OCI-LY1 (cell line): ENCODE measurements around the gene MORN5.

Source experiments
- H2AFZ ChIP-seq: fragments of 200-600 bp; sonication (generic), shearing (Covaris generic); 2 replicates; pipeline ENCODE4 v1.6.0; 2014; ENCODE audit warnings: antibody characterized with exemption, mild to moderate bottlenecking, low read length
- H3F3A ChIP-seq: fragments of 200-600 bp; sonication (generic), shearing (Covaris generic); 2 replicates; pipeline ENCODE4 v1.6.0; 2014; ENCODE audit warnings: mild to moderate bottlenecking, antibody characterized with exemption, low read length, moderate library complexity; ENCODE audit not compliant: insufficient read depth
- H3K27ac ChIP-seq: fragments of 200-600 bp; sonication (generic); 2 replicates; pipeline ENCODE4 v1.5.1; 2014; ENCODE audit warnings: low read length, mixed run types, mild to moderate bottlenecking, low read depth; ENCODE audit not compliant: poor library complexity, severe bottlenecking
- H3K27me3 ChIP-seq: fragments of 200-600 bp; sonication (generic); 2 replicates; pipeline ENCODE4 v1.6.0; 2014; ENCODE audit warnings: antibody characterized with exemption, mild to moderate bottlenecking, low read length, moderate library complexity; ENCODE audit not compliant: insufficient read depth
- H3K36me3 ChIP-seq: fragments of 200-600 bp; sonication (generic); 2 replicates; pipeline ENCODE4 v1.6.1; 2014; ENCODE audit warnings: mild to moderate bottlenecking, antibody characterized with exemption, low read length, moderate library complexity, mixed read lengths; ENCODE audit not compliant: insufficient read depth
- H3K4me1 ChIP-seq: fragments of 200-600 bp; sonication (generic); 2 replicates; pipeline ENCODE4 v1.5.1; 2014; ENCODE audit warnings: mild to moderate bottlenecking, low read length, moderate library complexity; ENCODE audit not compliant: insufficient read depth, severe bottlenecking
- H3K4me2 ChIP-seq: fragments of 200-600 bp; sonication (generic), shearing (Covaris generic); 2 replicates; pipeline ENCODE4 v1.6.1; 2014; ENCODE audit warnings: low read length
- H3K4me3 ChIP-seq: fragments of 200-600 bp; sonication (generic); 2 replicates; pipeline ENCODE4 v1.5.1; 2014; ENCODE audit warnings: low read length, low read depth, mild to moderate bottlenecking, mixed read lengths; ENCODE audit not compliant: poor library complexity, severe bottlenecking
- H3K79me2 ChIP-seq: fragments of 200-600 bp; shearing (Covaris generic); 2 replicates; pipeline ENCODE4 v1.6.1; 2016; ENCODE audit warnings: mixed run types, low read length, mixed read lengths; ENCODE audit not compliant: insufficient read depth
- H3K9ac ChIP-seq: fragments of 200-600 bp; sonication (generic), shearing (Covaris generic); 2 replicates; pipeline ENCODE4 v1.6.1; 2014; ENCODE audit warnings: mild to moderate bottlenecking, low read length, mixed read lengths
- H3K9me2 ChIP-seq: fragments of 200-600 bp; sonication (generic), shearing (Covaris generic); 2 replicates; pipeline ENCODE4 v1.6.1; 2014; ENCODE audit warnings: low read depth, mild to moderate bottlenecking, low read length, mixed read lengths
- H3K9me3 ChIP-seq: fragments of 200-600 bp; shearing (Covaris generic); 2 replicates; pipeline ENCODE4 v1.6.1; 2014; ENCODE audit warnings: low read length, mixed read lengths
- H4K20me1 ChIP-seq: fragments of 200-600 bp; sonication (generic), shearing (Covaris generic); 2 replicates; pipeline ENCODE4 v1.6.0; 2016; ENCODE audit warnings: mild to moderate bottlenecking, low read length; ENCODE audit not compliant: insufficient read depth
- EZH2 ChIP-seq: fragments of 200-600 bp; sonication (generic), shearing (Covaris generic); IDR thresholded peaks from 2 replicates; pipeline ENCODE4 v1.8.0; 2017; ENCODE audit warnings: borderline replicate concordance, mixed run types, mild to moderate bottlenecking, antibody characterized with exemption, low read length, moderate library complexity, mixed read lengths
- TF ChIP-seq, protein P1 (sequence below): fragments of 200-600 bp; sonication (generic), shearing (Covaris generic); IDR thresholded peaks from 2 replicates; pipeline ENCODE4 v1.5.1; 2017; ENCODE audit warnings: mild to moderate bottlenecking, antibody characterized with exemption, low read length, moderate library complexity, mixed read lengths

The MORN5 gene

DNA sequence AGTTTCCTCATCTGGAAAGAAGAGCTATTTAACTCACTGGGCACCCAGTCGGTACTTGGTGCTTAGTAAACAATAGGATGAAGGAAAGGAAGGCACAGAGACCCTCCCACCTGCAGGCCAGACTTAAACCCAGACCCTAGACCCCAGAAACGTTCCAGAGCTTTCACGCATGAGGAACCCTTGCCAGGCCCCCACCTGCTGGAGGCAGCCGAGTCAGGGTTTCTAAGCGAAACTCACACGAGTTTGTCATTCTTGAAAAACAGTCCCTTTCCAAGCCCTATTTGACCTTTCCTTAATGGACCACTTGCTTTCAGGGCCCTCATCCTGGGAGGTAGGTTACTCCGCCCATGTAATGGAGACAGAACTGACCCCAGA, 30.8 kb upstream of the MORN5 start:
- Histone ChIP-seq H3K27me3 (peaks cover 21% of the 10 kb centered on the region; the same call in 1 of the 2 replicates), H3K4me3 (no peak overlapping the region), H3K9ac (no peak overlapping the region), H3K4me2 (no peak overlapping the region), H3K9me2 (no peaks in the 10 kb centered on the region), H3K4me1 (peaks cover 11% of the 10 kb centered on the region), H3K36me3 (no peaks in the 10 kb centered on the region), H2AFZ (no peak overlapping the region), H3K9me3 (no peaks in the 10 kb centered on the region), H3K27ac (no peak overlapping the region), H3F3A (no peaks in the 10 kb centered on the region), H3K79me2 (no peaks in the 10 kb centered on the region), H4K20me1 (no peaks in the 10 kb centered on the region)
- TF ChIP-seq, protein P1, sequence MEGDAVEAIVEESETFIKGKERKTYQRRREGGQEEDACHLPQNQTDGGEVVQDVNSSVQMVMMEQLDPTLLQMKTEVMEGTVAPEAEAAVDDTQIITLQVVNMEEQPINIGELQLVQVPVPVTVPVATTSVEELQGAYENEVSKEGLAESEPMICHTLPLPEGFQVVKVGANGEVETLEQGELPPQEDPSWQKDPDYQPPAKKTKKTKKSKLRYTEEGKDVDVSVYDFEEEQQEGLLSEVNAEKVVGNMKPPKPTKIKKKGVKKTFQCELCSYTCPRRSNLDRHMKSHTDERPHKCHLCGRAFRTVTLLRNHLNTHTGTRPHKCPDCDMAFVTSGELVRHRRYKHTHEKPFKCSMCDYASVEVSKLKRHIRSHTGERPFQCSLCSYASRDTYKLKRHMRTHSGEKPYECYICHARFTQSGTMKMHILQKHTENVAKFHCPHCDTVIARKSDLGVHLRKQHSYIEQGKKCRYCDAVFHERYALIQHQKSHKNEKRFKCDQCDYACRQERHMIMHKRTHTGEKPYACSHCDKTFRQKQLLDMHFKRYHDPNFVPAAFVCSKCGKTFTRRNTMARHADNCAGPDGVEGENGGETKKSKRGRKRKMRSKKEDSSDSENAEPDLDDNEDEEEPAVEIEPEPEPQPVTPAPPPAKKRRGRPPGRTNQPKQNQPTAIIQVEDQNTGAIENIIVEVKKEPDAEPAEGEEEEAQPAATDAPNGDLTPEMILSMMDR, result no peak
- no peak for TF ChIP-seq EZH2

DNA sequence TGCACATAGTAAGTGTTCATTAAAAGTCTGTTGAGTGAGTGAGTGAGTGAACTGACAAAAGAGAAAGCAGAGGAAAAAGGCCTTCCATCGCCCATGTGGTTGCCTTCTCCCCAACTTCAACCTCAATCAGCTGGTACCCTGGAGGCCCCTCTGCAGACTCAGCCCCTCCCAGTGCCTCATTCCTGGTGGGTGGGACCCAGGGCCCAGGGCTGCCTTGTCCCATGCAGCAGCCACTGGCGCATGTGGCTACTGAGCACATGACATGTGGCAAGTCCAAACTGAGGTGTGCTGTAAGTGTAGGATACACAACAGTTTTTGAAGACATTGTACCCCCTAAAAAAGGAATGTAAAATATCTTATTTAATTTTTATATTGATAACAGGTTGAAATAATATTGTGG, 29.7 kb upstream of the MORN5 start:
- H3K4me2 ChIP-seq, result no peak overlapping the region
- no peak overlapping the region for H3K4me3 ChIP-seq
- H4K20me1 ChIP-seq, result no peaks in the 10 kb centered on the region
- peaks cover 21% of the 10 kb centered on the region; the same call in 1 of the 2 replicates for H3K27me3 ChIP-seq
- H3K79me2 ChIP-seq, result no peaks in the 10 kb centered on the region
- TF ChIP-seq, protein P1, result no peak
- TF ChIP-seq EZH2, result no peak
- peaks cover 11% of the 10 kb centered on the region for H3K4me1 ChIP-seq
- H3F3A ChIP-seq, result no peaks in the 10 kb centered on the region
- H3K9ac ChIP-seq, result no peak overlapping the region
- H3K36me3 ChIP-seq, result no peaks in the 10 kb centered on the region
- no peak overlapping the region for H3K27ac ChIP-seq
- no peaks in the 10 kb centered on the region for H3K9me2 ChIP-seq
- no peaks in the 10 kb centered on the region for H3K9me3 ChIP-seq
- no peak overlapping the region for H2AFZ ChIP-seq

DNA sequence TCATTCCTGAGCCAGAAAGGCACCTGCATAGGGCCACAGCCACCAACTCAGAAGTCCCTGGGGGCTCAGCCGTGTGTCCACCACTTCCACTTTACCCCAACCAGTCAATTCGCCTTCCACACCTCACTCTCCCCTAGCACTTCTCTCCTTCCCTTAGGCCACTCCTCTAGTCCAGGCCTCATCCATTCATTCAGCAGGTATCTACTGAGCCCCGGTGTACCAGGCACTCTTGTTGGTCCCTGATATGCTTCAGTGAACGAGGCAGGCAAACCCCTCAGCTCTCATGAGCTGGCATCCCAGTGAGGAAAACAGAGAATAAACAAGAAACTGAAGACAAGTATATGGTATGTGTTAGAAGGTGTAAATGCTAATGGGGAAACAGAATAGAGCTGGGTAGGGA, 28.9 kb upstream of the MORN5 start:
- no peak overlapping the region for H3K9ac ChIP-seq
- H3K4me1 ChIP-seq, result peaks cover 11% of the 10 kb centered on the region
- no peak overlapping the region for H3K4me3 ChIP-seq
- no peaks in the 10 kb centered on the region for H3K36me3 ChIP-seq
- no peaks in the 10 kb centered on the region for H3F3A ChIP-seq
- no peak overlapping the region for H3K27ac ChIP-seq
- no peaks in the 10 kb centered on the region for H3K9me2 ChIP-seq
- H4K20me1 ChIP-seq, result no peaks in the 10 kb centered on the region
- TF ChIP-seq EZH2, result no peak
- TF ChIP-seq, protein P1, result no peak
- peaks cover 18% of the 10 kb centered on the region; the same call in 1 of the 2 replicates for H3K27me3 ChIP-seq
- no peak overlapping the region for H3K4me2 ChIP-seq
- no peaks in the 10 kb centered on the region for H3K79me2 ChIP-seq
- H2AFZ ChIP-seq, result no peak overlapping the region
- no peaks in the 10 kb centered on the region for H3K9me3 ChIP-seq
